KOPT-K1 (cell line): Measurements from ENCODE around the gene LDLRAD1.
"Not testable (repeated sequence)": the region's sequence is repeated elsewhere in the genome, so short reads cannot be mapped to it uniquely, and the experiment has no call there.

Source experiments
- H3K27ac ChIP-seq: fragments of 200-600 bp; sonication (generic); 2 replicates; pipeline ENCODE4 v1.5.1; 2016; ENCODE audit warnings: antibody characterized with exemption, mild to moderate bottlenecking, low read depth, low read length; ENCODE audit not compliant: poor library complexity, severe bottlenecking
- H3K36me3 ChIP-seq: fragments of 200-600 bp; sonication (generic); 2 replicates; pipeline ENCODE4 v1.5.1; 2017; ENCODE audit warnings: antibody characterized with exemption, mild to moderate bottlenecking, low read length, moderate library complexity; ENCODE audit not compliant: insufficient read depth
- H3K9me3 ChIP-seq: fragments of 200-600 bp; sonication (generic); 2 replicates; pipeline ENCODE4 v1.5.1; 2017; ENCODE audit warnings: antibody characterized with exemption, low read length, mild to moderate bottlenecking; ENCODE audit not compliant: insufficient read depth, poor library complexity, severe bottlenecking

LDLRAD1 gene

GRCh38 chr1:54028306-54029251, 10.6 kb upstream of the LDLRAD1 start:
- Histone ChIP-seq H3K9me3 (no peaks in the 10 kb centered on the region), H3K27ac (no peak overlapping the region), H3K36me3 (peaks cover 41% of the 10 kb centered on the region)

- Histone ChIP-seq H3K27ac (no peak overlapping the region), H3K9me3 (no peaks in the 10 kb centered on the region), H3K36me3 (peaks cover 34% of the 10 kb centered on the region)
Observed at GRCh38 chr1:54027848-54028247, 9.9 kb upstream of the LDLRAD1 start.

DNA sequence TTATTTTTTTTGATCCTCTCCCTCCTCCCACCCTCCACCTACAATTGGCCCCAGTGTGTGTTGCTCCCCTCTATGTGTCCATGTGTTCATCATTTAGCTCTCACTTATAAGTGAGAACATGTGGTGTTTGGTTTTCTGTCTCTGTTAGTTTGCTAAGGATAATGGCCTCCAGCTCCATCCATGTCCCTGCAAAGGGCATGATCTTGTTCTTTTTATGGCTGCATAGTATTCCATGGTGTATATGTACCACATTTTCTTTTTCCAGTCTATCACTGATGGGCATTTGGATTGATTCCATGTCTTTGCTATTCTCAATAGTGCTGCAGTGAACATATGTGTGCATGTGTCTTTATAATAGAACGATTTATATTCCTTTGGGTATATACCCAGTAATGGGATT, 6.8 kb upstream of the LDLRAD1 start:
- H3K27ac ChIP-seq, H3K9me3 ChIP-seq, H3K36me3 ChIP-seq: not testable (repeated sequence)

GRCh38 chr1:54024358-54024757, 6.4 kb upstream of the LDLRAD1 start:
- no peaks in the 10 kb centered on the region for H3K9me3 ChIP-seq

GRCh38 chr1:54019562-54020176, 1.7 kb upstream of the LDLRAD1 start:
- not testable (repeated sequence) for H3K9me3 ChIP-seq, H3K36me3 ChIP-seq, H3K27ac ChIP-seq

More at GRCh38 chr1:54024358-54024757, 6.4 kb upstream of the LDLRAD1 start:
- Histone ChIP-seq H3K27ac (no peak overlapping the region), H3K36me3 (no peaks in the 10 kb centered on the region)

DNA sequence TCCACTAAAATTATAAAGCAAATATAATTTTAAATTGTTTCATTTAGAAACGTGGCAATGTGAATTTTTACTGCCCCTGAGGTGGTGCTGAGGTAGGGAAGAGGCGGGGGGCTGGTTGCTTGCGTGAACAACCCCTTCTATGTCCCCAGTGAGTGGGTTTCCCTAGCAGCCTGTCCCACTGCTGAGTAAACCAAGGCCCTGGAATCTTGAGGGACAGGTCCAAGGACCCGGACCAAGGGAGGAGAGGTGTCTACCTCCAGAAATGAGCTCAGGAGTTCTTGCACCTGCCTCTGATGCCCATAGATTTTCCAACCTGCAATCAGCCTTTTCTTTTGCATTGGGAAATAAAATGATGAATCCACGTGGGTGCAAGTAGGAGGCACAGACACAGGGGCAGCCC, 649 bp upstream of the LDLRAD1 start:
- H3K9me3 ChIP-seq, result no peaks in the 10 kb centered on the region
- H3K27ac ChIP-seq, result no peak overlapping the region
- H3K36me3 ChIP-seq, result no peaks in the 10 kb centered on the region

DNA sequence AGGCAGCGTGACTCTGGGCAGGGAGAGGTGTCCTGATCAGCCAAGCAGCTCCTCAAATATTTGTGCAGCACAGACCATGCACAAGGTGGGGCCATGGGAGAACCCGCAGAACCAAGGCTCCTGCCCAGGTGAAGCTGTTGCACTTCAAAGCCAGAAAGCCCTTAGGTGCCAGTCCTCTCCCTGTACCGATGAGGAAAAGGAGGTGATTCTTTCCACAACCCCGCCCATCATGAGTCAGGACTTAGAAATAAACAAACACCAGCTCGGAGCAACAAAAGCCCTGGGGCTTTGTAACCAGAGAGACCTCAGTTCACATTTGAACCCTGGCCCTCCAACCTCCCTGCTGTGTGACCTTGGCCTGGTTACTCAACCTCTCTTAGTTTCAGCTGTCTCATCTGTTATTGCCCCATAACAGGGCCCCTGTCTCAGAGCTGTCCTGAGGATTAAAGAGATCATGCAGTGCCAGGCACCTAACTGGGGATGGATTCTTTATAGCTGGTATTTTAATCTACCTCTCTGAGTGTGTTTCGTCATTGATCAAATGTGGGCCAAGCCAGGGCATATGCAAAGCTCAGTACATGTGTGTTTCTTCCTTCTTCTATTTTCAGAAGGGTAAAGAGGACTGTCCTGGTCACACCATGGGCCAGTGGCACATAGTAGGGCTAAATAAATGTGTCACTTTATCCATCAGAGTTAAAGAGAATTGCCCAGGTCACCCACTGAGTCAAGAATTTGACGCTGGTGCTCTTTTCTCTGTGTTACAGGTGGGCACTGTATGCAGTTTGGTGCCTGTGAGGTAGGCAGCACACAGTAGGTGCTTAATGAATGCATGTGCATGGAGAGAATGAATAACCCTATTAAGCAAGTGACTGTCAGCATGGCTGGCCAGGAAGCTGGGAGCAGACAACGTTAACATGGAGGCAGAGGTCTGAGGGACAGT, 1.4 kb downstream of the LDLRAD1 start:
- no peak overlapping the region for H3K27ac ChIP-seq
- H3K36me3 ChIP-seq, result no peaks in the 10 kb centered on the region
- H3K9me3 ChIP-seq, result no peaks in the 10 kb centered on the region

- no peak overlapping the region for H3K27ac ChIP-seq
- no peaks in the 10 kb centered on the region for H3K36me3 ChIP-seq
- H3K9me3 ChIP-seq, result no peaks in the 10 kb centered on the region
Observed at GRCh38 chr1:54014009-54014629, 3.9 kb downstream of the LDLRAD1 start.

- no peaks in the 10 kb centered on the region for H3K9me3 ChIP-seq
- H3K36me3 ChIP-seq, result no peaks in the 10 kb centered on the region
- H3K27ac ChIP-seq, result no peak overlapping the region
Observed at GRCh38 chr1:54013393-54014008, 4.5 kb downstream of the LDLRAD1 start.

- Histone ChIP-seq H3K36me3 (no peaks in the 10 kb centered on the region), H3K27ac (no peak overlapping the region), H3K9me3 (no peaks in the 10 kb centered on the region)
Observed at GRCh38 chr1:54012863-54013262, 5.1 kb downstream of the LDLRAD1 start.

DNA sequence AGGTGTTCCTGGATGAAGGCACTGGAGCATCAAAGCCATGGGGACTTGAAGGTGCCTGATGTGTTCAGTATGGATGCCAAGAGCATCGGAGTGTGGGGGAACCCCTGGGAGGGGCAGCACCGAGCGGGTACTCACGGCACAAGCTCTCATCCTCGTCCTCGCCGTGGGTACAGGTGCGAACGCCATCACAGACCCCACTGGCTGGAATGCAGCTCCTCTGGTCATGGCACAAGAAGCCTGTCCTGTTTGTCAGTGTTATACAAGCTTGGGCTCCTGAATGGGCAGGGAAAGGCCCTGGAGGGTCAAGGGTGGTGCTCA, 6.0 kb downstream of the LDLRAD1 start:
- Histone ChIP-seq H3K27ac (no peak overlapping the region), H3K9me3 (no peaks in the 10 kb centered on the region), H3K36me3 (no peaks in the 10 kb centered on the region)

GRCh38 chr1:54011316-54012007, 6.5 kb downstream of the LDLRAD1 start:
- no peaks in the 10 kb centered on the region for H3K9me3 ChIP-seq
- H3K27ac ChIP-seq, result no peak overlapping the region
- H3K36me3 ChIP-seq, result no peaks in the 10 kb centered on the region

GRCh38 chr1:54010415-54011117, 7.4 kb downstream of the LDLRAD1 start:
- Histone ChIP-seq H3K36me3 (no peaks in the 10 kb centered on the region), H3K9me3 (no peaks in the 10 kb centered on the region), H3K27ac (no peak overlapping the region)
